ENCODE measurements around the gene RAET1L. TPM values are rescaled to one million over a fixed set of nuclear protein-coding genes. Genes with fewer than 3 reads are reported as not detected.
A peak's percentile ranks its signal among the peaks of the same experiment; 100 is the strongest.

RAET1L gene
- total and polyA plus RNA-seq, 10 of the 15 experiments (the other 5 are each of a cell fraction or from before 2014, with no cell fraction given) = not detected

DNA sequence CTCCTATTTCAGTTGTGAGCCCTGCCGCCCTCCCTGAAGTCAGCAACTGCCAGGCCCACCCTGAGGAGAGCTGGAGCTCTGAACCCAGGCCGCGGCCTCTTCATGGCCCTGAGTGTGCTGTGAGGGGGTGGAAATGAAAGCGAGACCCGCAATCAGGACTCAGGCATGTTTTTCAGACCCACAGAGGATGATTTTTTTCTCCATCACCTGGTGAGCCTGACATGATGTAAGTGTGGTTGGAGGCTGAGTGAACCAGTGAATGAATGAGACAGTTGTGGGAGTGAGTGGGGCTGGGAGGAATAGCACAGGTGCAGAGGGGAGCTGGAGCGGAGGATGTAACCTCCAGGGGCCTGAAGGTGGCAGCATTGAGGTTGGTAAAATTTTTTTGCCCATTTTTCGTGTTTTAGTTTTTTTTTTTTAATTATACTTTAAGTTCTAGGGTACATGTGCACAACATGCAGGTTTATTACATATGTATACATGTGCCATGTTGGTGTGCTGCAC lies 18.3 kb downstream of the RAET1L start (continued):
- TF ChIP-seq, protein P1, sequence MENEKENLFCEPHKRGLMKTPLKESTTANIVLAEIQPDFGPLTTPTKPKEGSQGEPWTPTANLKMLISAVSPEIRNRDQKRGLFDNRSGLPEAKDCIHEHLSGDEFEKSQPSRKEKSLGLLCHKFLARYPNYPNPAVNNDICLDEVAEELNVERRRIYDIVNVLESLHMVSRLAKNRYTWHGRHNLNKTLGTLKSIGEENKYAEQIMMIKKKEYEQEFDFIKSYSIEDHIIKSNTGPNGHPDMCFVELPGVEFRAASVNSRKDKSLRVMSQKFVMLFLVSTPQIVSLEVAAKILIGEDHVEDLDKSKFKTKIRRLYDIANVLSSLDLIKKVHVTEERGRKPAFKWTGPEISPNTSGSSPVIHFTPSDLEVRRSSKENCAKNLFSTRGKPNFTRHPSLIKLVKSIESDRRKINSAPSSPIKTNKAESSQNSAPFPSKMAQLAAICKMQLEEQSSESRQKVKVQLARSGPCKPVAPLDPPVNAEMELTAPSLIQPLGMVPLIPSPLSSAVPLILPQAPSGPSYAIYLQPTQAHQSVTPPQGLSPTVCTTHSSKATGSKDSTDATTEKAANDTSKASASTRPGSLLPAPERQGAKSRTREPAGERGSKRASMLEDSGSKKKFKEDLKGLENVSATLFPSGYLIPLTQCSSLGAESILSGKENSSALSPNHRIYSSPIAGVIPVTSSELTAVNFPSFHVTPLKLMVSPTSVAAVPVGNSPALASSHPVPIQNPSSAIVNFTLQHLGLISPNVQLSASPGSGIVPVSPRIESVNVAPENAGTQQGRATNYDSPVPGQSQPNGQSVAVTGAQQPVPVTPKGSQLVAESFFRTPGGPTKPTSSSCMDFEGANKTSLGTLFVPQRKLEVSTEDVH (IDR thresholded peaks at IDR 0.05; ENCODE audit: low read depth, partially characterized antibody) = no peak
- no peak for TF ChIP-seq DPF2 (IDR thresholded peaks at IDR 0.05)
- no peak for TF ChIP-seq NFXL1 (IDR thresholded peaks at IDR 0.05; ENCODE audit: borderline replicate concordance)
- TF ChIP-seq NBN (IDR thresholded peaks at IDR 0.05) = 0 out of 2 replicates have a peak, but pooled peaks have one; percentile 32
- TF ChIP-seq CREM (IDR thresholded peaks at IDR 0.05; ENCODE audit: low read depth) = peak; percentile 72; the same call in 1 of the 2 replicates
- TF ChIP-seq FOXM1 (IDR thresholded peaks at IDR 0.05; ENCODE audit: low read depth, low read length) = peak; percentile 61; the same call in 1 of the 2 replicates
- TF ChIP-seq, protein P2, sequence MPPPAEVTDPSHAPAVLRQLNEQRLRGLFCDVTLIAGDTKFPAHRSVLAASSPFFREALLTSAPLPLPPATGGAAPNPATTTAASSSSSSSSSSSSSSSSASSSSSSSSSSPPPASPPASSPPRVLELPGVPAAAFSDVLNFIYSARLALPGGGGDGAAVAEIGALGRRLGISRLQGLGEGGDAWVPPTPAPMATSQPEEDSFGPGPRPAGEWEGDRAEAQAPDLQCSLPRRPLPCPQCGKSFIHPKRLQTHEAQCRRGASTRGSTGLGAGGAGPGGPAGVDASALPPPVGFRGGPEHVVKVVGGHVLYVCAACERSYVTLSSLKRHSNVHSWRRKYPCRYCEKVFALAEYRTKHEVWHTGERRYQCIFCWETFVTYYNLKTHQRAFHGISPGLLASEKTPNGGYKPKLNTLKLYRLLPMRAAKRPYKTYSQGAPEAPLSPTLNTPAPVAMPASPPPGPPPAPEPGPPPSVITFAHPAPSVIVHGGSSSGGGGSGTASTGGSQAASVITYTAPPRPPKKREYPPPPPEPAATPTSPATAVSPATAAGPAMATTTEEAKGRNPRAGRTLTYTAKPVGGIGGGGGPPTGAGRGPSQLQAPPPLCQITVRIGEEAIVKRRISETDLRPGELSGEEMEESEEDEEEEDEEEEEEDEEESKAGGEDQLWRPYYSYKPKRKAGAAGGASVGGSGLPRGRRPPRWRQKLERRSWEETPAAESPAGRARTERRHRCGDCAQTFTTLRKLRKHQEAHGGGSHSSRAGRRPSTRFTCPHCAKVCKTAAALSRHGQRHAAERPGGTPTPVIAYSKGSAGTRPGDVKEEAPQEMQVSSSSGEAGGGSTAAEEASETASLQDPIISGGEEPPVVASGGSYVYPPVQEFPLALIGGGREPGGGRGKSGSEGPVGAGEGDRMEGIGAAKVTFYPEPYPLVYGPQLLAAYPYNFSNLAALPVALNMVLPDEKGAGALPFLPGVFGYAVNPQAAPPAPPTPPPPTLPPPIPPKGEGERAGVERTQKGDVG (CRISPR knock-in tag; IDR thresholded peaks at IDR 0.05) = no peak
- TF ChIP-seq HDGF (IDR thresholded peaks at IDR 0.05) = 0 out of 2 replicates have a peak, but pooled peaks have one; percentile 37
- no peak for TF ChIP-seq RFX5 (IDR thresholded peaks at IDR 0.05; ENCODE audit: low read depth, low read length)
- no peak for TF ChIP-seq POLR2AphosphoS5 (IDR thresholded peaks at IDR 0.05; ENCODE audit: low read length)
- TF ChIP-seq ZNF24 (IDR thresholded peaks at IDR 0.05) = 0 out of 2 replicates have a peak, but pooled peaks have one; percentile 47
- TF ChIP-seq, protein P3, sequence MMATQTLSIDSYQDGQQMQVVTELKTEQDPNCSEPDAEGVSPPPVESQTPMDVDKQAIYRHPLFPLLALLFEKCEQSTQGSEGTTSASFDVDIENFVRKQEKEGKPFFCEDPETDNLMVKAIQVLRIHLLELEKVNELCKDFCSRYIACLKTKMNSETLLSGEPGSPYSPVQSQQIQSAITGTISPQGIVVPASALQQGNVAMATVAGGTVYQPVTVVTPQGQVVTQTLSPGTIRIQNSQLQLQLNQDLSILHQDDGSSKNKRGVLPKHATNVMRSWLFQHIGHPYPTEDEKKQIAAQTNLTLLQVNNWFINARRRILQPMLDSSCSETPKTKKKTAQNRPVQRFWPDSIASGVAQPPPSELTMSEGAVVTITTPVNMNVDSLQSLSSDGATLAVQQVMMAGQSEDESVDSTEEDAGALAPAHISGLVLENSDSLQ (IDR thresholded peaks at IDR 0.05) = no peak
- TF ChIP-seq SUPT20H (IDR thresholded peaks at IDR 0.05; ENCODE audit: borderline replicate concordance, control insufficient read depth, low read depth, low read length) = no peak
- TF ChIP-seq BHLHE40 (IDR thresholded peaks at IDR 0.05; ENCODE audit: borderline replicate concordance in 1 of 2, low read depth in 2 of 2, low read length in 1 of 2) = peak in 1 of 2 experiments; percentile 39; a peak in 1 of 4 replicates
- TF ChIP-seq ZNF217 (IDR thresholded peaks at IDR 0.05) = no peak
- TF ChIP-seq HCFC1 (IDR thresholded peaks at IDR 0.05; ENCODE audit: low read length) = no peak
- 0 out of 2 replicates have a peak, but pooled peaks have one; percentile 8 for TF ChIP-seq ZNF384 (IDR thresholded peaks at IDR 0.05; ENCODE audit: borderline replicate concordance, low read depth, low read length)
- TF ChIP-seq MEF2A (IDR thresholded peaks at IDR 0.05; ENCODE audit: insufficient read depth, low read depth, low read length) = no peak
- no peak for TF ChIP-seq ZNF207 (IDR thresholded peaks at IDR 0.05; ENCODE audit: borderline replicate concordance)
- no peak; the same call in 1 of the 2 replicates for TF ChIP-seq ZBED1 (IDR thresholded peaks at IDR 0.05; ENCODE audit: borderline replicate concordance)
- TF ChIP-seq, protein P4, sequence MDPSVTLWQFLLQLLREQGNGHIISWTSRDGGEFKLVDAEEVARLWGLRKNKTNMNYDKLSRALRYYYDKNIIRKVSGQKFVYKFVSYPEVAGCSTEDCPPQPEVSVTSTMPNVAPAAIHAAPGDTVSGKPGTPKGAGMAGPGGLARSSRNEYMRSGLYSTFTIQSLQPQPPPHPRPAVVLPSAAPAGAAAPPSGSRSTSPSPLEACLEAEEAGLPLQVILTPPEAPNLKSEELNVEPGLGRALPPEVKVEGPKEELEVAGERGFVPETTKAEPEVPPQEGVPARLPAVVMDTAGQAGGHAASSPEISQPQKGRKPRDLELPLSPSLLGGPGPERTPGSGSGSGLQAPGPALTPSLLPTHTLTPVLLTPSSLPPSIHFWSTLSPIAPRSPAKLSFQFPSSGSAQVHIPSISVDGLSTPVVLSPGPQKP (IDR thresholded peaks at IDR 0.05; ENCODE audit: low read depth, low read length) = no peak
